GM21423 (cell line): ENCODE data around the gene SLC12A4.

Experiments
- ATAC-seq: cut with Tn5 transposase; IDR thresholded peaks from one replicate; pipeline ENCODE4 v1.9.1; 2021; ENCODE audit warnings: mild to moderate bottlenecking, moderate library complexity; ENCODE audit not compliant: unreplicated experiment

Gene SLC12A4

DNA sequence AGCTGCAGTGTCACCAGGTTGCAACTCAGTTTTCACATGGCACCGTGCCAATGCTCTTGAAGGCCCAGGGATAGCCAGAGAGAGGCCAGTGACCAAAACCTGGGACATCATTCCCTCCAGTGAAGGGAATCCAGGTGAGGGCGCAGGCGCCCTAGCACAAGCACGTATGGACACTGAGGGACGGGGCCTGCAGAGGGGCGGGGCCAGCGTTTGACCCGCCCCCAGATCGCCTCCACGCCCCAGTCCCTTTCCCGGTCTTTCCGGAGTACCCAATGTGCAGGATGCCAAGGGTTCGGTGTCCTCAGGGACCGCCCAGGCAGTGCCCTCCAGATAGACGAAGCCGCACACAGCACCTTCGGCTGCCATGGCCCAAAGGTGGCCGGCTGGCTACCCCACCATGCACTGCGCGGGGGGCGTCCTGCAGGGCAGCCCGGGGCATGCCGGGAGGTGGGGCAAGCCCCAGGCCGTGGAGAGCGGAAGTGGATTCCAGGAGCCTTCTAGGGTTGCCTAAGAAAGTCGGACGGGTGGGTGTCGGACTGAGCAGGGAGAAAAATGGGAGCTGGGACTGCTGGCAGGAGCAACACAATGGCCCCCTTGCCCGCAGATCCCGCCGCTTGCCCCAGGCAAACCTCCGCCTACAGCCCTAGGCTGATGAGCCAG, 4.6 kb downstream of the SLC12A4 start:
- no peak for ATAC-seq

DNA sequence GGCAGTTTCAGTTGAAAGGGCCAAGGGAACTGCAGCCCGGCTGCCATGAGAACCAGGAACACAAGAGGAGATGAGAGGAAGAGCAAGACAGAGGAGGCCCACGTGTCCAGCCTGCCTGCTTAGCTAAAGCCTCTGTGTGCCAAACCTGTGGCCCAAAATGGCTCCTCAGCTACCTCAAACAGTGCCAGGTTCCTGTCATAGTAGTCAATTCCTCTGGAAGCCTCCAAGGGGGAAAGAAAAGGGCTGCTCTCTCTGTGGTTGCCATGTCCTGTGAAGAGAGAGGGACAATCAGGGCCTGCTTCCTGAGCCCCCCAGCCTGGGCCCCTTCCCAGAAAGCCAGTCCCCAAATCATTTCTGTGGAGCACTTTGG, 5.2 kb downstream of the SLC12A4 start:
- no peak for ATAC-seq

DNA sequence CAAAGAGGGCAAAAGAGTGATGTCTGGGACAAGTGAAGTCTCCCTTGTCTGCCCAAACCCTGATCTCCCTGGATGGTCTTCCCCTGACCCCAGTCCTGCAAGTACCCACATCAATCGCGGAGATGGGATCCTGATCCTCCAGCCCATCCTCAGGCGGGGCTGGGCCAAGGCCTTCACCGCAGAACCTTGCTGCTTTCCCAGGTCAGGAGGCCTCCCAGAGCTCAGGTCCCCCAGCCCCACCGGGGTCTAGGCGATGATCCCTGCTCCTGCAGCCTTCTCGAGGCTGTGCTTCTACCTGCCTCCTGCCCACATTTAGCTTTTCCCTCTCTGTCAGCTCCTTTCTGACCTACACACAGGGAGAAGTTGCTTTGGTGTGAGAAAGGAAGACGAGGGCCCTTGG, 6.3 kb downstream of the SLC12A4 start:
- no peak for ATAC-seq

DNA sequence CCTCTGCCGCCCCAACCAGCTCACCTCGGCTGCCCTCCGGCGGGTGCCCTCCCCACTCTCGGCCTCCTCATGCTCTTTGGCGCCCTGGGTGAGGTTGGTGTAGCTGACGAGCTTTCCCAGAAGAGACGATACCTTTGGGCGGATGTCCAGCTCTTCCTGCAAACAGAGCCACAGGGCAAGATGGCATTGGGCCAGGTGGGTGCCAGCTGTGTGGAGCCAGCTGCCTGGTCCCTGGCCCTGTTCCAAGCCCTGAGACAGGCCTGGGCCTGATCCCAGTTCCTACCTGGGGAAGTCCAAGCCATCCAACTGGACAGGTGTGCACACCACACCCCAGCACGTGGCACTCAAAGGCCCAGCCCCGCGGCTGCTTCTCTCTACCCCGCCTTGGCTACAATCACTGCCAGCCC, 6.9 kb downstream of the SLC12A4 start:
- ATAC-seq = no peak

DNA sequence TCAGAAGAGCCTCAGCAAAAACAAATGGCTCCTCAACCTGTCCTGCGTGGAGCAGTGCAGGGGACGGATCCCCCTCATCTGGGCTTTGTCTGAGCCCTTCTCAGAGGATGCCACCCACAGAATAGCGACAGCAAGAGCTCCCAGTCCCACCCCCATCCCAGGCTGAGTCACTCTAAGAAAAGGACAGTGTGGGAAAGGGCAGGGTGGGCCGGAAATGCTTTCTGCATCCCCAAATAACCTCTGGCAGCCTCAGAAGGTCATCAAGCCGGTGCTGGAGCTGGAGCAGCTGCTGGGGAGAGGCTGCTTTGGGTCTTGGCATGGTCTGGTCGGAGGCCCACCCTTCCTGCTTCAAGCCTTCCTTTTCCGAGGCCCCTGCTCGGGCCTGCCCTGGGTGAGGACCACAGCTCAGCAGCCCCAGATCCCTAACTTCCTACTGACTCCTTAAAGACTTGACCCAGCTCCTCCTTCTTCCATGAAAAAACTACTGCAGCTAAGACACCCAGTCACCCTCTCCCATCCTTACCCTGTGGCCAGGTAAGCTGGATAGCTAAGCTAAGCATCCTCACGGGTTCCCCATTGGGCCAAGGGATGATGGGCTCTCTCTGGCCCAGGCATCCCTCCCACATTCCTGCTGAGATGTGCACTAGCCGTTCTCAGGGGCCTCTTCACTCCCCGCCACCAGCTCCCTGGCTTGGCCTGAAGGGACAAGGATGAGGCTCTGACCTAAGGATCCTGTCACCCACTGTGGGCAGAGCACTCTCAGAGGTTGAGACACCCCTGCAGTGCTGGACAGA, 8.7 kb downstream of the SLC12A4 start:
- no peak for ATAC-seq

DNA sequence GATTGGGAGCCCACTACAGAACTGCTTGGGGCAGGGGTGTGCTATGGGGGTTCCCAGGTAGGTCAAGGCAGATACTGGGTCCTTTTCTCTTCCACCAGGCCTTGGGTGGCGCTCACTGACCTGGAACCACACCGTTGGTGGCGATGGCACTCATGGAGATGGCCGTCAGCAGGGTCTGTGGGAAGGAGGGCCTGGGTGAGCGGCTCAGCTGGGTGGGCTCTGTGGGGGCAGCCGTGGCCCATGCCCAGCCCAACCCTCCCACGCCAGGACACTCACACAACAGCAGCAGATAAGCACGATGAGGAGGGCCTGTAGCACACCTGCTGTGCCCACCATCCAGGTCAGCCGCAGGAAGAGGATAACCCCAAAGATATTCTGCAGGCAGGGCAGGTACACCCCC, 10.8 kb downstream of the SLC12A4 start:
- no peak for ATAC-seq

DNA sequence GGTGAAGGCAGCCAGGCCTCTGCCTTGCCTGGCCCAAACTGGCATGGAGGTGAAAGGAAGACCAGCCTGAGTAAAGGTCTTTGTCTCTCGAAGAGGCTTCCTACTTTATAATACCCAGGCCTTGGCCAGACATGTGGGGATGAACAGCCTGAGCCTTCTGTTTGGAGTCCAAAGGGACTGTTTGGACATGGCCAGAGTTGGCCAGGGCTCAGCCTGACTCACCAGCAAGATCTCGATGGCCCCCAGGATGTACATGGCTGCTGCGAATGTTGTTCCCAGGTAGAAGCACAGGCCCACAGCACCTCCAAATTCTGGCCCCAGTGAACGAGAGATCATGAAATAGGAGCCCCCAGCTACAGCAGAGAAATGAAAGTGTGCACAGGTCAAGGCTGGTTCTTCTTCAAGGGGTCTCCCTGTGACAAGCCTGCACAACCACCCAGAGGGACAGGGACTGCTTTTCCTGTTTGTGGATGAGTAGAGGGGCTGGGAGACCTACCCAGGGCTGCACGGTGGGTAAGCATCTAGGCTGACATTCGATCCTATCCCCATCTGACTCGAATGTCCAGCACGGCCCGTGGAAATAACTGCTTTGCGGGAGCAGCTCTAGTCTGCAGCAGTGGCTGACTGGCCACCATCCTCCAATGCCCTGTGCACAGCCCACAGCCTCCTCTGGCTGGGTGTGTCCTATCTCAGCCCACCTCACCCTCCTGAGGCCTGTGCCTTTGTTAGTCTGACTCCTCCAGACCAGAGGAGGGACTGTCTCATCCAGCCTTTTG, 13.8 kb downstream of the SLC12A4 start:
- ATAC-seq = no peak

DNA sequence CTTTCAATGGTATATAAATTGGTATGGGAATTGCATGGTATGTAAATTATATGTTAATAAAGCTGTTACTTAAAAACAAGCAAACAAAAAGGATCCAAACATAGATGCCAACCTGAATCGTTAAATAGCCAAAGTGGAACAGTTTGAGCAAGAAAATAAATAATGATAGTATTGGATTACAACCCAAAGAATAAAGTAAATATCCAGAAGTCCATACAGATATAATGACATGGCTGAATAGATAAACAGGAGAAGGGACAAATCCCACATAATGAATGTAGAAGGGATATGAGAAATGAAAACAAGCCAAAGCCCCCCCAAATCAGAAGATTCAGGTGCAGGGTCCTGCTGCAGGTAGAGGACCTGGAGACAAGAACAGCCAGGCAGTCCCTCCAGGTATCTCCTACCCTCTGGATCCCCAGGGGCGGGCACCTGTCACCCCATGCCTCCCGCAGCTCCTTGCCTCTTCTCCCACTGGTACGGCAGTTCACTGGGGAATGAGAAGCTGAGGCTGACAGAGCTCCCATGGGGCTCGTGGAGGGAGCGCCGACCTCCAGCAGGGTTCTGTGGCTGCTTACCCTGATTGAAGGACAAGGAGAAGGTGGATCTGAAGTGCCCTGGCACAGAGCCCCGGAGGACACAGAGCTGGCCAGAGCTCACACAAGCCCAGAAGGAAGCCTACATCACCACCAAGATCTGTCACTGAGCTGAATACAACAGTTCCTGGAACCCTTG, 14.6 kb downstream of the SLC12A4 start:
- no peak for ATAC-seq

DNA sequence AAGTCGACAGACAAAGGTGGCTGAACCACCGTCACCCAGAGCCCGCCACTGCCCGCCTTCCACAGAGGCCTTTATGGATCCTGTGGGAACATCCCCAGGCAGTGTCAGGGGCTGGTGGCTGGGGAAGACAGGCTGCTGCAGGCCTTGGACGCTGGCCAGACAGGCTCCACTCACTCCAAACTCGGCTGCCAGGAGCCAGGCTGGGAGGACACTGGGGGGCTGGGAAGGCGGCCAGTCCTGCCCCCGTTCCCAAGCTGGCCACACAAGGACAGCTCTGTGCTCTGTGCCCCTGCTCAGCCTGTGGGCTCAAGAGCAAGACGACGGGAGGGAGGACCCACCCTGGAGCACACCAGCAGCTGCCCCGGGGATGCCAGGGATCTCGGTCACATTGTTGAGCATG, 17.0 kb downstream of the SLC12A4 start:
- ATAC-seq = no peak

DNA sequence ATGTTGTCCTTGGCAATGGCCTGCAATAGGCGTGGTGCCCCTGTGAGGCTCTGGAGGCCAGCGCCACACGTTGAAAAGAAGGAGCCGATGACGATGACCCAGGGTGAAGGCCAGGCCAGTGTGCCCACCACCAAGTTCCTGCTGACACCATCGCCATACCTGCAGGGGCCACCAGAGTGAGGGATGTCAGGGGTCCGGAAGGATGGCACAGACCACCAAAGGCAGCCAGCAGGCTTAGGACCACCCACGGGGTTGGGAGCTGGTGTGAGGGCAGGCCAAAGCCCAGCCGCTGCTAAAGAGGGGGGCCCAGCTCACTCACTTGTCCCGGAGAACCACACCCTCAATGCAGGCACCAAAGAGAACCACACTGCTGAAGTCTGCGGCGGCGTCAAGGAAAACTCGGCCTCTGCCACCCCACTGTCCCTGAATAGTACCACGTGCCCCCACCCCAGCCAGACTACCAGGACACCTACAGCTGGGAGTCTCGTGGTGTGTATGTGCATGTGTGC, 18.0 kb downstream of the SLC12A4 start:
- no peak for ATAC-seq

DNA sequence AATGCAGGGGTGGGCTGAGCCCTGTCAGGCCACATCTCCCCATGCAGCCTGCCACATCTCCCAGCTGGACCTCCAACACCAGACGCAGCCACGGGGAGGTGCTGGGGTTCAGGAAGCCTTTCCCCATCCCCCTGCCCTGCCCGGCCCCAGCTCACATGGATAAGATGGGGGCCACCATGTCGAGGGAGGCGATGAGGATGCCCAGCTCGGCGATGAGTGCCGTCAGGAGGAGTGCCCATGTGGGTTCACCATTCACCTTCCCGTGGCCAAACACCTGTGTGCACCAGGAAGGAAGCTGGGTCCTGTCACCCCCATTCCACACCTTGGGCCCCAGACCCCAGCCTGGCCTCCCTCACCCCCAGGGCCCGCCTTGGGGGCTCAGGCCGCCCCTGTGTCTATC, 18.8 kb downstream of the SLC12A4 start:
- ATAC-seq = no peak

DNA sequence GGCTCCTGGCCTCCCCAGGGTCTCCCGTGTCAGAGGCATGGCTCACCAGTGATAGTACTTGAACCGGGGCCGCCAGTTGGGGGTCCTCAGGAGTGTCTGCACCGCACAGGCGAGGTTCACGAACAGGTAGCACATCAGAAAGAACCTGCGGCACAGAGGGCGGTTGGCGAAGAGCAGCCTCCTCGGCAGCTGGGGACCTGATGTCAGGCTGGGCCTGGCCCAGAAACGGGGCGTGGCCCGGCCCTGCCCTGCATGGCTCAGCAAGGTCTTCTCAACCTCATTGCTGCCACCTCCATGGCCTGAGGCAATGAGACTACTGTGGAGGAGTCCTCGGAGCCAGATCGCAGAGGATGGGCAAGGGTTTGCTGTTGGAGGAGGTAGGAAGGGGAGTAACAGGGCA, 20.4 kb downstream of the SLC12A4 start:
- ATAC-seq = no peak

DNA sequence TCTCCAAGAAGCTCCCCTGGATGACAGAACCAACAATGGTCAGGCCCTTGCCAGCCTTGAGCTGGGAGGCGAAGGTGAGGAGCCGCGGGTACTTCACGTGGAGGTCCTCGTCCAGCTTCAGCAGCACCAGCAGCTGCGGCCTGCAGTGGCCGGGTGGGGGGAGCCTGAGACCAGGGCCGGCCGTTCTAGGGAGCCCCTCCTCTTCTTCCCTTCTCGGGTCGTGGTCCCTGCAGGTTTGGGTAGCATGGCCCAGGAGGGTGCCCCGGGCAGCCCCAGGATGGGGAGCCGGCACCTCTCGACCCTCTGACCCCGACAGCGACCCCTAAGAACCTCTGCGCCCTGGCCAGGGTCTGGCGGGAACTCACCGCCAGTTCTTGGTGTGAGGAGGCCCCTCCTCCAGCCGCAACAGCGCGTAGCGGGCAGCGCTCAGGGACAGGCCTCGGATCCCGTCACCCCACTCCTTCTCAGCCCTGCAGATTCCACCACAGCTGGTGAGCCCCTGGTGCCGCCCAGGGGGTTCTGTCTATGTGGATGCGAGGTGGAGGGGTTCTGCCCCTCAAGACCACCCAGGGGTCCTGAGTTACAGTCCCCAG, 21.4 kb downstream of the SLC12A4 start:
- ATAC-seq = no peak

DNA sequence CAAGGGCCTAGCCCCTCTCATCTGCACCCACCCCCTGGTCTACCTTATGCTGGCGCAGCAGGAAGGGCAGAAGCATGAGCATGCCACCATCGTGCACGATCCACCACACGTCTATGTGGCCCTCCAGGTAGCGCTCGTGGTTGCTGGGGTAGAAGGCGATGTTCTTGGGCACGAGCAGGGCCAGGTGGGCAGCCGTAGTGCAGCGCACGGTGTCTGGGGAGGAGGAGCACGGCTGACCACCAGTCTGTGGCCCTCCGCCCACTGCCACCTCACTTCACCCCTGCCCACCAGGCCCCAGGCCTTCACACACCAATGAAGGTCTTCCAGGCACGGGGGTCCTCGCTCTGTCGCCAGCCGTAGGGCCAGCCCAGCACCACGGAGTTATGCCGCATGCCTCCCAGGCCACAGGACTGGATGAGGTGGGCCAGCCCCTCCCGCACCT, 22.3 kb downstream of the SLC12A4 start:
- no peak for ATAC-seq

DNA sequence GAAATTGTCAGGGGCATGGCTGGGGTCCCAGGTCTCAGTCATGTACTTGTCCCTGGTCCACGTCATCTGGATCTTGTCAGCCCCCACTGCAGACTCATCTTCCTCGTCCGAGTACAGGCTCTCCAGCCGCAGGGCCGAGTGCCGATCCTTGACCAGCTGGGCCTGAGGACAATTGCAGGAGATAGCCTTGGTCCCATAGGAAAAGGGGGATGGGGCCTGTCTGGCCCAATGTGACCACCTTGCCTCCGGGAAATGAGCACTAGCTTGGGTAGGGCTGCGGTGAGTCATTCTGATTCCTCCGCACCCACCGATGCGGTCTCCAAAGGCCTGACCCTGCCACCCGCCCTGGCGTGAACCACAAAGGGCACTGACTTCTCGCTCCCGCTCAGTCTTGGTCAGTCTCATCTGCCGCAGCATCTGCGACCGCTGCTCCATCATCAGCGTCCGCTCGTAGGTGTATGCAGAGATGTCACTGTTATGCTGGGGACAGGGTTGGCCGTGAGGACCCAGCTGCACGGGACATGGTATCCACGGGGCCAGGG, 23.0 kb downstream of the SLC12A4 start:
- ATAC-seq = no peak

DNA sequence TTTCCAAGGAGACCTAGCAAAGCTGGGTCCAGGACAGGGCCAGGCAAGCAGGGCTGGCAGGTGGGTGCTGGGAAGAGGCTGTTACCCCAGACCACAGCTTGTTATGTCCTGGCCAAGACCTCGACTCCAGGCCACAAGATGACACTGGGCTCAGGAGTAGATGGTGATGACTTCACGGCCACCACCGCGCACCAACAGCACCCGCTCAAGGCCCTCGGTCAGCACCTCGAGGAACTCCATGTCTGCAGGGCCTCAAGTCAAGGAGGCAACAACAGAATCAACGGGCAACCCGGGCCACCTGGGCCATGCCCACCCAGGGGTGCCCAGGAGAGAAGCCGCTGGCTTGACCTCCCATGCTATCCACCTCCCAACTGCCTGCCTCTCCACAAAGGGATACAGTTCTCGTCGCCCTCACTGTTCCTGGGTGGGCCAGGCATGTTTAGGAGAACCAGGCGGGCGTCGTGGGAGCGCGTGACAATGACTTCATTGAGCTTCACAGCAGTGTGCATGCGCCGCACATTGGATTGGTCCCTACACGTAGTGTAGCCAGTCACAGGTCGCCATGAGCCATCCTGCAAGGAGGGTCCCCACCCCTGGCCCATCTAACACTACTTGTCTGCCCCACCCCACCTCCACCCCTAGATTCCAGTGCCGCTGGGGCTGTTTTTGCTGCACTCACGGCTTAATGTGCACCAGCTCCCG, 23.6 kb downstream of the SLC12A4 start:
- ATAC-seq = no peak

DNA sequence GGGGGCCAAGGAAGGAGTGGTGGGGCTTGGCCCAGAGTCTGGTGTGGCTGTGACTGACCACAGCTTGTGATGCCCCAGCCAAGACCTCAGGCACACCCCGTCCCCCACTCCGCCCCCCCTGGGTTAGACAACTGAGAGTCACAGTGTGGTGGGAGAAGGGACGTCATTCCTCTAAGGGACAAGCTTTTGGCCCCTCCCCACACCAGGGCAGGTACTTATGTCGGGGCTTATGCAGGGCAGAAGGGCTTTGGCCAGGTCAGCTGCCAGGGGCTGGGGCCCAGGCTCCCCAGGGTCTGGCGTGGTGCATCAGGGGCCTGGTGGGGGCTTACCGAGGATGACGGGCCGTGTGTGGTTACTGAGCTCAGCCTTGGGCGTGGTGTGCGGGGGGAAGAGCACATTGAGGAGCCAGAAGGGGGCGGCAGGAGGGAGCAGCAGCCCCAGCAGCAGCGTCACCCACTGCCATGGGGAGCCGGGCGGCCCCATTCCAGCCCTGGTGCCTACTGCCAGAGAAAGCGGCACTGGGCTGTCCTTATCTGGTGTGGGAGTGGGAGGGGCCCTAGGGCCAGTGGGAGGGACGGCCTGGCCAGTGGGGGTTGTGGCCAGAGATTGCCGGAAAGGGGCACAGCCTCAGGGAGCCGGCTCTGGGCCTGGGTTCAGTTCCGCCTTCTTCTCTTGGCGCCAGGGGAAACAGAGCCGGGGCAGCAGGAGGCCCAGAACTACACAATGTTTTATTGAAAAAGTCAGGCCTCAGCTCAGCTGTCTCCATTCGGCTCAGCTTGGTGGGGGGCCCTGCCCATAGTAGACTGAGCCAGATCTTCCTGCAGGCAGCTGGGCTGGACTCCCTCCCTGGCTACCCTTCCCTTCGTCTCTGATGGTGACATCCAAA, 24.6 kb downstream of the SLC12A4 start, which contains the start of gene LCAT:
Gene LCAT (minus strand): TSS at position 502 of the 886 bp plus-strand sequence. CDS start 19 bp downstream, at position 483.
- ATAC-seq = no peak

DNA sequence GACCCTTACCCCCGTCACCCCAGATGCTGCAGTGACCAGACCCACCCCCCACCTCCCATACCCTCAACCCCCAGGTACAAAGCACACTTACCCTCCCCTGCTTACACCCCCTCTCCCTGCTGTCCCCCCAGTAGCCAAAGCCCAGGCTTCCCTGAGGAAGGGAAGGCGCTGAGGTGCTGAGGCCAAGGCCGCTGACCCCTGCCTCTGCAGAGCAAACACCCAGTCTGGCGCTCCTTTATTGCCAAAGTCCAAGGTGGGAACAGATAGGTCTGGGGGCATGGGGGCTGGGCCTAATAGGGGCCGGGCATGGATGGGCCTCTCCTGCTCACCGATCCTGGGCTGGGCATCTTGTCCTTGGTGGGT, 25.2 kb downstream of the SLC12A4 start:
- ATAC-seq = no peak
